RCC 7860 (cell line): ENCODE data around the gene KIAA1549.
"Not testable (repeated sequence)": the region's sequence is repeated elsewhere in the genome, so short reads cannot be mapped to it uniquely, and the experiment has no call there.

Experiments used
- DNase-seq: peaks from one replicate; pipeline ENCODE4 v3.0.0-alpha.2; 2015; ENCODE audit warnings: low spot score
- FAIRE-seq: peaks from 2 replicates; lab custom pipeline; 2012; peaks lifted over from hg19 to GRCh38; lab: Jason Lieb, UNC

Gene KIAA1549

DNA sequence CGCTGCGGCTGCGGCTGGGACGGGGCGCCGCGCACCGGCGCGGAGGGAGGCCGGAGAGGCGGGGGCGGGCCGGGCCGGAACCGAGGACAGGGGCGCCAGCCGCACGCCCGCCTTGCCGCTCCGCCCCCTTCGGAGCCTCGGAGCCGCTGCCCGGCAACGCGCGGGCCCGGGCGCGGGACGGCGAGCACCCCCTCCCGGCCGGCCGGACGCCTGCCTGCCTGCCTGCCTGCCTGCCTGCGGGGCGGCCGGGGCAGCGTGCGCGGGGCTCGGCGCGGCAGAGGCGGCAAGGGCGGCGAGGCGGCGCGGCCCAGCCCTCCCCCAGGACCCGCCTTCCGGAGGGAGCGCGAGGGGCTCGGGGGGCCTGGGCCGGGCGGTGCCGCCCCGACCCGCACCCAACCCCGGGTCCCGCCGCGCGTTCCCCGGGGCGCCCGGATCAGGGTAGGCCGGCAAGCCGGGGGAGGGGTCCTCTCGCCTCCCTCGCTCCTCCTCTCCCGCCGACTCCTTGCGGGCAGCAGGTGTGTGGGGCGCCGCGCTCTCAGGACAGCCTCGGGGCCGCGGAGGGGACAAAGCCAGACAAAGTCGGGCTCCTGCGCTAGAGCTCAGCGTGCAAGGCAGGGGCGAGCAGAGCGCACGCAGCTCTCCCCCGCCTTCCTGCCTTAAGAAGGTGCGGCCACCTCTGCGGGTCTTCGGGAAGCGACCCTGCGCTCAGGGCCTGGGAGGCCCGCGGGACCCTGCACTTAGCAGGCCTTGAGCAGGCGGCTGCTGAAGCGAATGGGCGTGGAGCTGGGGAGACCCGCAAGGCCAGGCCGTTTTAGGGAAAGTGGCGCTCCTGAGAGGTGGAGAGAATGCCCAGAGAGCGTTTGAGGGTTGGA, at the start of gene KIAA1549:
Gene KIAA1549 (minus strand): TSS at position 58 of the 872 bp plus-strand sequence. CDS start 120 bp downstream, outside the sequence.
- DNase-seq (peak; percentile 56), FAIRE-seq (no peak)

DNA sequence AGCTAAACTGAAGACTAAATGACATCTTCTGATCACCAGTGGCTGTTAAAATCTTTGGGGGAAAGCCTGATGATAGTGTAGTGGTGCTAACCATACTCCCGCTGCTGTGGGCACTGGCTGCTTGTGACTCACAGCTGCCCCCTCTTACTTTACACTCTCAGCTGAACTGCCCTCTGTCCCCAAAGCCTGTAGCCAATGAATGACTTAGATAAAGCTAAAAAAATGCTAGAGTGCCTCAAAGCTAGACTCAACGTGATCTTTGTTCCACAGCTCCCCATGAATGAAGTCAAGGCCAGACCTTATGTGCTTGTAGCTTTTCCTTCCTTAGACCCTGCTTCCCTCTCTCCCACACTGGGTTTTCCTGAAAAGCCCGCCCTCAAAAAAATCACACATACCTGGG, 48.2 kb upstream of the KIAA1549 start:
- FAIRE-seq = no peak
- no peak for DNase-seq

GRCh38 chr7:139026551-139026950, 45.4 kb upstream of the KIAA1549 start:
- DNase-seq = no peak
- FAIRE-seq = no peak

DNA sequence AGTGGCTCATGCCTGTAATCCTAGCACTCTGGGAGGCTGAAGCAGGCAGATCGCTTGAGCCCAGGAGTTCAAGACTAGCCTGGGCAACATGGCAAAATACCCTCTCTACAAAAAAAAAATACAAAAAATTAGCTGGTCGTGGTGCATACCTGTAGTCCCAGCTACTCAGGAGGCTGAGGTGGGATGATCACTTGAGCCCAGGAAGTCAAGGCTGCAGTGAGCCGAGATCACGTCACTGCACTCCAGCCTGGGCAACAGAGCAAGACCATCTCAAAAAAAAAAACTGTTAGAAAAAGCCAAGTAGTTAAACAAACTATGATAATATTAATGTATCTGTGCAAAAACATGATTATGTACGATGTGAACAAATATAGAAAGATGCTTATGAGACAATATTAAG, 44.7 kb upstream of the KIAA1549 start:
- FAIRE-seq, DNase-seq: not testable (repeated sequence)

DNA sequence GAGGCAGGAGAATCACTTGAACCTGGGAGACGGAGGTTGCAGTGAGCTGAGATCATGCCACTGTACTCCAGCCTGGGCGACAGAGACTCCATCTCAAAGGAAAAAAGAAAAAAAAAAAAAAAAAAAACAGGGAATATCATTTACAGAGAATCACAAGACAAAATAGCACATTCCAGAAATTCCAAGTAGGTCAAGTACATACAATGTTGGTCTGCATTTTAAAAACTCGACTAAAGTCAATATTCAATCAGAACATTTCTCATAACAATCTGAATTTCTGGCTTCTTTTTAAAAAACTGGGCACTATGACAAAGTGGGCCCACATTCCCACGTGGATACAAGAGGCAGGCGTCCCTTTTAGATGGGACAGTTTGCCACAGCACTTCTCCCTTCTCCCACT, 41.9 kb upstream of the KIAA1549 start:
- no peak for DNase-seq
- FAIRE-seq = no peak

- no peak for FAIRE-seq
- DNase-seq = no peak
These were observed 41.1 kb upstream of the KIAA1549 start for GRCh38 chr7:139022286-139022685.

DNA sequence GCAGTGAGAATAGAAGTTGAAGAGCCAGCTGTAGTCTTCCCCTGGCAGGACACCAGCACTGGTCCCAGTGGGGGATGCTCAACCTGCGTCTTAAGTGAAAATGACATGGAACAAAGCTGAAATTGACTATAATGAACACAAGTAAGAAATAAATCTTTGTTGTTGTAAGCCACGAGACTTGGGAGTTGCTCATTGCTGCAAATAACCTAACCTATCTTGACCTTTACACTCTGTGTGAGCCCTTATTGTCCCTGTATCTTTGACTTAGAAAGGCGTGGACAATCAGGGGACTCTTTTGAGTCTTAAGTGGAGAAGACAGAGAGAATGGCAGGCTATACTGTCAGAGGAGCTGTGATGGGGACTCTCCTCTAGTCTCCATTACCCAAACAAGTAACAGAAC, 37.7 kb upstream of the KIAA1549 start:
- FAIRE-seq (no peak), DNase-seq (no peak)

DNA sequence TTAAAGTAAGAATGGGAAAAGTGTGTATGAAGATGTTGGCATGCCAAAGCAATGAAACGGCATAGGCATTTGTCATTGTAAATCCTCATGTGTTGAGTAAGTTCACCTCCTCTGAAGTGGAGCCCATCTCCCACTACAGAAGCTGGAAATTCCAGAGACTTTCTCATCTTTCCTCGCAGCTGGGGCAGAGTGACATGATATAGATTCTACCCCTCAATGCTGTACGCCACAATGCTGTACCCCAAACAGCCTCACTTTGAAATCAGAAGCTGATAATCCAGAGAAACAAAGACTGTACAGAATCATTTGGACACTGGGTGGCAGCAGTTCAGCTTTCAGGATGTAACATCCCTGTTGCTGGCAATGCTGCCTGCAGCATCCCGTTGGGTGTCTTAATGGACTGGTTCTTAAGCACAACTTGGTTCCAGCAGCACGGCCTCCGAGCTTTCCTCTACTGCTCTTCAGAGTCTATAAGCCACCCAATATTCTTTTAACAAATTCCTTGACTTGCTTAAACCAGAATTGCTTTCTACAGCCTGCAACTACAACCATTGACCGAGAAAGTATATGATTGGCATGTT, 35.8 kb upstream of the KIAA1549 start:
- FAIRE-seq (peak; percentile 74), DNase-seq (peak; percentile 61)

DNA sequence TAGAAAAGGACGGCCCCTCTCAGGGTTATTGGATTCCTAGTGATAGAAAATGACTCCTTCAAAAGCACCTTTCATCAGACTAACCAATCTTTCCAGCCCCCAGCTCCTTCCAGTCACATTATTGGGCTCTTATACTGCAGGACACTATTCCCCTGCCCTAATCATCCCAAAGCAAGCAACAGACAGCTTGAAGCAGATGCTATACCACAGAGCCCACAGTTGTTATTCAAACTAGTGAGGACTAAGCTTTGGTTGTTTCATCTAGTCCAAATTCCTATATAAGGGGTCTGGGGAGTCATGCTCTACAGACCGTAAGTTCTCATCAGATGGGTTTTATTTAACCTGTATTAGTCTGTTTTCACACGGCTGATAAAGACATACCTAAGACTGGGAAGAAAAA, 30.2 kb upstream of the KIAA1549 start:
- no peak for DNase-seq

DNA sequence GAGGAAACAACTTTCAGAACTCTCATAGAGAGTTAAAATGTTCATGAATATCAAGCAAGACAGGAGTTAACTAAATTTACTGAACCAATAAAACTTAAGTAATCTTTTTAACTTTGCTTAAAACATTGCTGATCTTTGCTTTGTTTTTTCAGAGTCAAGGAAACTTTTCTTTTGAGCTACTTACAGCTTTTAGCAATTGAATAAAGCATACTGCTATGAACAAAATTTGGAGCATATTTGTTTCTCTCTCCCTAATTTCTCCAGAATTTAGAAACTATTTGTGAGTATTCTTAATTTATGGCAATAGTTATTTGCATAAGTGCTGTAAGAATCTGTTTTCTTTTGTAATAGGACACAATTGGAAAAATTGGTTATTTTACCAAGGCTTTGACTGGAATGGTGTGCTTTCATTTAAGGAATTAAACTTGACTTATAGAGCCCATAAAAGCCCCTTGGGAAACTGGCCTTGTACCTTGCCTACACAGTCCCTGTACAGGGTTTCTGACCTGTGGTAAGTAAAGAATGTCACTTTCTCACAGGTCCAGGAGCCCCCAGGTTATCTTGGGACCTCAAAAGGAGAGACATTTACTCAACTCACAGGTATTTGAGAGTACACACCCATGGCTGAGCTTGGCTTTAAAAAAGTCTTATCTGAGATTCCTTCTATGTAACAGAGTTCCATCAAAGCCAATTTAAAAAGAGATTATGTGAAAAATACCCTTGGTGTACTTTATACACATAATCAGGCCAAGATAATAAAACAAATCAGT, 23.3 kb upstream of the KIAA1549 start:
- no peak for DNase-seq
- no peak for FAIRE-seq

More for the DNA sequence above, 30.2 kb upstream of the KIAA1549 start:
- FAIRE-seq = no peak

GRCh38 chr7:138999414-138999813, 18.2 kb upstream of the KIAA1549 start:
- FAIRE-seq = no peak
- DNase-seq = no peak

GRCh38 chr7:138992052-138992531, 10.9 kb upstream of the KIAA1549 start:
- DNase-seq (no peak), FAIRE-seq (no peak)

DNA sequence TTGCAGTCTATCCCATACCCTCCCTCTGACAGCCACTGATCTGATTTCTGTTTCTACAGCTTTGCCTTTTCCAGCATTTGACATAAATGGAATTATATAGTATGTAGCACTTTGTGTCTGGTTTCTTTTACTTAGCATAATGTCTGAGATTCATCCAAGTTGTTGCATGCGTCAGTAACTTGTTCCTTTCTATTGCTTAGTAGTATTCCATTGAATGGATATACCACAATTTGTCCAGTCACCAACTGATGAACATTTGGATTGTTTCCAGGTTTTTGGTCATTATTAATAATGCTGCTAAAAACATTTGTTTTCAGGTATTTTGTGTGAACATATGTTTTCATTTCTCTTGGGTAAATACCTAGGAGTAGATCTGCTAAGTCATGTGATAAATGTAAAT, 6.5 kb upstream of the KIAA1549 start:
- DNase-seq (no peak), FAIRE-seq (no peak)

GRCh38 chr7:138982204-138982623, 1.0 kb upstream of the KIAA1549 start:
- FAIRE-seq (no peak), DNase-seq (no peak)

DNA sequence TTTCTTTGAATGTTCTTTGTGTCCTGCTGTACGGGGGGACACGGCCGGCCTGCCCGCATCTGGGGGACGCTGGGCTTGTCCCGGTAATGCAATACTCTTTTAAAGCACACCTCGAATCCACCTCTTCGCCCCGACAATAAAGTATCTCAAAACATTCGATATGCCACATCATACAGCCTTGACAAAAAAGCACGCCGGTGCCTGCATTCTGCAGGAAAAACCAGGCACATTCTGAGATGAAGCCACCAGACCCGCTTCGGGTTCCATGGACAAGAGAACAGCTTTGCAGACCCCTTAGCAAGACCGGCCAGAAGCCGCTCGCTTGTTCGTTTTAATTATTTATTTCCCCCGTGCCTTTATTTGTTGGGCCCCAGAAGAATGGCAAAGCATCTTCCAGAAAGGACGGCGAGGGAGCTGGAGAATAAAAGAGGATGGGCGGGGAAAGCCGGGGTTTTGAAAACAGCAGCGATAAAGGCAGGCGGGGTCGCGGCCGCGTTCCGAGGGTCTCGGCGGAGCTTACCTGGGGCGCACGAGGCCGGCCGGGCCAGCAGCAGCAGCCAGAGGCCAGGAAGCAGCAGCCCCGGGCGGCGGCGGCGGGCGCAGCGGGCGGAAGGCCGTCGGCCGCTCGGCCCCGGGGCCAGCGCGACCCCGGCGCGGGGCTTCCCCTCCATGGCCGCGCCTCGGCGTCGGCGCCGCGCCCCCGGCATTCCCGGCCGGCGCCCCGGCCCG, 462 bp downstream of the KIAA1549 start:
- FAIRE-seq = no peak
- DNase-seq = no peak

DNA sequence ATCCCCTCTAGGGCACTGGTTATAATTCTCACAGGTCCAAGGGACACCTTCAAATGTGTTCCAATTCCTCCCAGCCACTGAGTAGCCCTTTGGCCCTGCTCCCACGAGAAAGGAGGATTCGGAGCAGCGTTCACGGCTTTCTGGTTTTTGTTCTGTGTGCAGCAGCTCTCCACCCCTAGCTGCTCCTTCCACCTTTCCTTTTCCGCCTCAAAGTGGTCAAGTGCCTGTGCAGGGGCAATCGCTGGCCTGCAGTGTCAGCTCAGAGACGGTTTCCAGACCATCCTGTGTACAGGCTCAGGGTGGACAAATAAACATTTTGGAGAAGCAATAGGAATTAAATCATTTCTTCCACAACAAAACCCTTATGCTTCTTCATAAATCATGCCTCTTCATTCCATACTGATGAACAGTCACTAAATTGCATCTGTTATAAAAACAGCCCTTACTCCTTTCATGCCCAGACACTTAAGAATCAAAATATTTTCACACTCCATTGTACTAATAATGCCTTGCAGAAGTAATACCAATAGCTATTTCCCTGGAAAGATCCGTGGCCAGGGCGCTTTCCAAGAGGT, 1.1 kb downstream of the KIAA1549 start:
- no peak for FAIRE-seq

GRCh38 chr7:138979226-138979979, 1.8 kb downstream of the KIAA1549 start:
- no peak for FAIRE-seq

More for the DNA sequence above, 1.1 kb downstream of the KIAA1549 start:
- no peak for DNase-seq

GRCh38 chr7:138978541-138979184, 2.5 kb downstream of the KIAA1549 start:
- FAIRE-seq (no peak), DNase-seq (no peak)

More at GRCh38 chr7:138979226-138979979, 1.8 kb downstream of the KIAA1549 start:
- DNase-seq = peak; percentile 20

- not testable (repeated sequence) for FAIRE-seq, DNase-seq
These were observed 5.0 kb downstream of the KIAA1549 start for GRCh38 chr7:138976161-138976560.
